Esophagus muscularis mucosa (tissue), 4 donors: ENCODE data around the gene ARHGAP24.

Experiments
- EP300 ChIP-seq: sonication (generic); formaldehyde crosslinking; IDR thresholded peaks from one replicate; pipeline ENCODE4 v1.6.1; 2017; ENCODE audit warnings: antibody characterized with exemption
- POLR2A ChIP-seq: fragments of 450-650 bp; IDR thresholded peaks from one replicate; pipeline ENCODE4 v1.6.1; 2017; ENCODE audit warnings: antibody characterized with exemption, moderate library complexity, mild to moderate bottlenecking, low read depth
- TF ChIP-seq, protein P1 (sequence below), 3 experiments: fragments of 200-600 bp in 2 of 3; fragments of 450-650 bp in 1 of 3; sonication (generic) in 2 of 3; IDR thresholded peaks; one replicate each; pipeline ENCODE4 v1.5.1; 2017 to 2019; ENCODE audit warnings: antibody characterized with exemption in 3 of 3, mild to moderate bottlenecking in 2 of 3, moderate library complexity in 1 of 3

DNA sequence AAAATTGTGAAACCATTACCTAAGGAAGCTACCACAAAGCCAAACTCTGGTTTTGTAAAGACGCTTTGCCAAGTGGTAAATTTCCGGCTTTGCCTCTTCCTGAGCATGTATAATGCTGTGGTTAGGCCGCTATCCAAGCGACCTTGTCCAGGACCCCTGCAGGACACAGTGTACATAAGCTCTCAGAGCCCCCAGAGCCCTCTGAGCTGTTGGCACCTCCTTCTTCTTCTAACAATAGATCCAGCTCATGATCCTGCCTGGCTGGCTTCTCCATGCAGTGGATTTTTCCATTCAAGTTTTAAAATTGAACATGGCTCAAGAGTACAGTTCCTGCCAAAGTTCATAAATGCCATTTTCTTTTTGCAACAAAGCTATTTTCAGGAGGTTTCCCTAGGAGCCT is 558.2 kb downstream of the ARHGAP24 start:
- TF ChIP-seq, protein P1, sequence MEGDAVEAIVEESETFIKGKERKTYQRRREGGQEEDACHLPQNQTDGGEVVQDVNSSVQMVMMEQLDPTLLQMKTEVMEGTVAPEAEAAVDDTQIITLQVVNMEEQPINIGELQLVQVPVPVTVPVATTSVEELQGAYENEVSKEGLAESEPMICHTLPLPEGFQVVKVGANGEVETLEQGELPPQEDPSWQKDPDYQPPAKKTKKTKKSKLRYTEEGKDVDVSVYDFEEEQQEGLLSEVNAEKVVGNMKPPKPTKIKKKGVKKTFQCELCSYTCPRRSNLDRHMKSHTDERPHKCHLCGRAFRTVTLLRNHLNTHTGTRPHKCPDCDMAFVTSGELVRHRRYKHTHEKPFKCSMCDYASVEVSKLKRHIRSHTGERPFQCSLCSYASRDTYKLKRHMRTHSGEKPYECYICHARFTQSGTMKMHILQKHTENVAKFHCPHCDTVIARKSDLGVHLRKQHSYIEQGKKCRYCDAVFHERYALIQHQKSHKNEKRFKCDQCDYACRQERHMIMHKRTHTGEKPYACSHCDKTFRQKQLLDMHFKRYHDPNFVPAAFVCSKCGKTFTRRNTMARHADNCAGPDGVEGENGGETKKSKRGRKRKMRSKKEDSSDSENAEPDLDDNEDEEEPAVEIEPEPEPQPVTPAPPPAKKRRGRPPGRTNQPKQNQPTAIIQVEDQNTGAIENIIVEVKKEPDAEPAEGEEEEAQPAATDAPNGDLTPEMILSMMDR (IDR thresholded peaks at IDR 0.05), result no peak
- TF ChIP-seq POLR2A (no peak), EP300 (no peak)
